Measurements from ENCODE around the gene MACROD2.
"Not testable (repeated sequence)": the region's sequence is repeated elsewhere in the genome, so short reads cannot be mapped to it uniquely, and the experiment has no call there.

The MACROD2 gene

GRCh38 chr20:15131176-15131575 lies 1135.9 kb downstream of the MACROD2 start:
- no peak for DNase-seq (ENCODE audit: low read depth, low spot score)
- Histone ChIP-seq H3K4me1 (ENCODE audit: insufficient read depth, insufficient read length) (no peaks in the 10 kb centered on the region), H3K9me3 (ENCODE audit: insufficient read depth, low read length) (no peaks in the 10 kb centered on the region), H3K36me3 (ENCODE audit: insufficient read depth, insufficient read length, low read length) (no peaks in the 10 kb centered on the region), H3K4me3 (ENCODE audit: insufficient read length, low read depth) (no peak overlapping the region), H3K9ac (ENCODE audit: insufficient read length, low read depth) (no peak overlapping the region), H3K27me3 (ENCODE audit: insufficient read depth, insufficient read length) (no peaks in the 10 kb centered on the region)
- no peak for TF ChIP-seq SUZ12 (IDR thresholded peaks at IDR 0.05; ENCODE audit: extremely low read depth, insufficient read depth, insufficient read length)
- no peak for TF ChIP-seq YY1 (IDR thresholded peaks at IDR 0.05; ENCODE audit: insufficient read depth, insufficient read length)
- no peak for TF ChIP-seq ZNF274 (IDR thresholded peaks at IDR 0.05; ENCODE audit: low read depth, low read length)

- no peaks in the 10 kb centered on the region for H3K9me3 ChIP-seq (ENCODE audit: insufficient read depth, low read length)
- no peak overlapping the region for H3K4me3 ChIP-seq (ENCODE audit: insufficient read length, low read depth)
- no peaks in the 10 kb centered on the region for H3K4me1 ChIP-seq (ENCODE audit: insufficient read depth, insufficient read length)
- no peaks in the 10 kb centered on the region for H3K27me3 ChIP-seq (ENCODE audit: insufficient read depth, insufficient read length)
- no peak for TF ChIP-seq ZNF274 (IDR thresholded peaks at IDR 0.05; ENCODE audit: low read depth, low read length)
- TF ChIP-seq SUZ12 (IDR thresholded peaks at IDR 0.05; ENCODE audit: extremely low read depth, insufficient read depth, insufficient read length), result no peak
- no peak for TF ChIP-seq YY1 (IDR thresholded peaks at IDR 0.05; ENCODE audit: insufficient read depth, insufficient read length)
- no peaks in the 10 kb centered on the region for H3K36me3 ChIP-seq (ENCODE audit: insufficient read depth, insufficient read length, low read length)
- DNase-seq (ENCODE audit: low read depth, low spot score), result no peak
- H3K9ac ChIP-seq (ENCODE audit: insufficient read length, low read depth), result no peak overlapping the region
These were observed 1143.3 kb downstream of the MACROD2 start for GRCh38 chr20:15138548-15139126.

- no peaks in the 10 kb centered on the region for H3K36me3 ChIP-seq (ENCODE audit: insufficient read depth, insufficient read length, low read length)
- H3K27me3 ChIP-seq (ENCODE audit: insufficient read depth, insufficient read length), result no peaks in the 10 kb centered on the region
- H3K4me1 ChIP-seq (ENCODE audit: insufficient read depth, insufficient read length), result no peaks in the 10 kb centered on the region
- DNase-seq (ENCODE audit: low read depth, low spot score), result no peak
- no peak overlapping the region for H3K4me3 ChIP-seq (ENCODE audit: insufficient read length, low read depth)
- H3K9ac ChIP-seq (ENCODE audit: insufficient read length, low read depth), result no peak overlapping the region
- no peak for TF ChIP-seq SUZ12 (IDR thresholded peaks at IDR 0.05; ENCODE audit: extremely low read depth, insufficient read depth, insufficient read length)
- H3K9me3 ChIP-seq (ENCODE audit: insufficient read depth, low read length), result no peaks in the 10 kb centered on the region
These were observed 1144.2 kb downstream of the MACROD2 start for GRCh38 chr20:15139522-15139921.

GRCh38 chr20:15140286-15140685 lies 1145.0 kb downstream of the MACROD2 start:
- no peak overlapping the region for H3K4me3 ChIP-seq (ENCODE audit: insufficient read length, low read depth)

GRCh38 chr20:15140940-15141339 lies 1145.6 kb downstream of the MACROD2 start:
- H3K4me3 ChIP-seq (ENCODE audit: insufficient read length, low read depth); H3K36me3 ChIP-seq (ENCODE audit: insufficient read depth, insufficient read length, low read length); H3K9me3 ChIP-seq (ENCODE audit: insufficient read depth, low read length); H3K27me3 ChIP-seq (ENCODE audit: insufficient read depth, insufficient read length); H3K9ac ChIP-seq (ENCODE audit: insufficient read length, low read depth); H3K4me1 ChIP-seq (ENCODE audit: insufficient read depth, insufficient read length); DNase-seq (ENCODE audit: low read depth, low spot score): not testable (repeated sequence)

More at GRCh38 chr20:15140286-15140685, 1145.0 kb downstream of the MACROD2 start:
- Histone ChIP-seq H3K36me3 (ENCODE audit: insufficient read depth, insufficient read length, low read length) (no peaks in the 10 kb centered on the region), H3K27me3 (ENCODE audit: insufficient read depth, insufficient read length) (no peaks in the 10 kb centered on the region), H3K9me3 (ENCODE audit: insufficient read depth, low read length) (no peaks in the 10 kb centered on the region), H3K9ac (ENCODE audit: insufficient read length, low read depth) (no peak overlapping the region), H3K4me1 (ENCODE audit: insufficient read depth, insufficient read length) (no peaks in the 10 kb centered on the region)
- TF ChIP-seq SUZ12 (IDR thresholded peaks at IDR 0.05; ENCODE audit: extremely low read depth, insufficient read depth, insufficient read length) (no peak), YY1 (IDR thresholded peaks at IDR 0.05; ENCODE audit: insufficient read depth, insufficient read length) (no peak), ZNF274 (IDR thresholded peaks at IDR 0.05; ENCODE audit: low read depth, low read length) (no peak)
- no peak for DNase-seq (ENCODE audit: low read depth, low spot score)

GRCh38 chr20:15141861-15142260 lies 1146.5 kb downstream of the MACROD2 start:
- no peak for TF ChIP-seq ZNF274 (IDR thresholded peaks at IDR 0.05; ENCODE audit: low read depth, low read length)
- no peak for TF ChIP-seq SUZ12 (IDR thresholded peaks at IDR 0.05; ENCODE audit: extremely low read depth, insufficient read depth, insufficient read length)
- no peak for TF ChIP-seq YY1 (IDR thresholded peaks at IDR 0.05; ENCODE audit: insufficient read depth, insufficient read length)
- no peak overlapping the region for H3K9ac ChIP-seq (ENCODE audit: insufficient read length, low read depth)
- no peak overlapping the region for H3K4me3 ChIP-seq (ENCODE audit: insufficient read length, low read depth)
- H3K9me3 ChIP-seq (ENCODE audit: insufficient read depth, low read length), result no peaks in the 10 kb centered on the region
- H3K36me3 ChIP-seq (ENCODE audit: insufficient read depth, insufficient read length, low read length), result no peaks in the 10 kb centered on the region
- H3K27me3 ChIP-seq (ENCODE audit: insufficient read depth, insufficient read length), result no peaks in the 10 kb centered on the region
- DNase-seq (ENCODE audit: low read depth, low spot score), result no peak
- no peaks in the 10 kb centered on the region for H3K4me1 ChIP-seq (ENCODE audit: insufficient read depth, insufficient read length)

GRCh38 chr20:15143478-15143877 lies 1148.2 kb downstream of the MACROD2 start:
- DNase-seq (ENCODE audit: low read depth, low spot score), result no peak
- no peak for TF ChIP-seq ZNF274 (IDR thresholded peaks at IDR 0.05; ENCODE audit: low read depth, low read length)
- TF ChIP-seq YY1 (IDR thresholded peaks at IDR 0.05; ENCODE audit: insufficient read depth, insufficient read length), result no peak
- TF ChIP-seq SUZ12 (IDR thresholded peaks at IDR 0.05; ENCODE audit: extremely low read depth, insufficient read depth, insufficient read length), result no peak
- Histone ChIP-seq H3K4me3 (ENCODE audit: insufficient read length, low read depth) (no peak overlapping the region), H3K4me1 (ENCODE audit: insufficient read depth, insufficient read length) (no peaks in the 10 kb centered on the region), H3K27me3 (ENCODE audit: insufficient read depth, insufficient read length) (no peaks in the 10 kb centered on the region), H3K9me3 (ENCODE audit: insufficient read depth, low read length) (no peaks in the 10 kb centered on the region), H3K36me3 (ENCODE audit: insufficient read depth, insufficient read length, low read length) (no peaks in the 10 kb centered on the region), H3K9ac (ENCODE audit: insufficient read length, low read depth) (no peak overlapping the region)

GRCh38 chr20:15144916-15145315 lies 1149.6 kb downstream of the MACROD2 start:
- no peak overlapping the region for H3K4me3 ChIP-seq (ENCODE audit: insufficient read length, low read depth)
- TF ChIP-seq YY1 (IDR thresholded peaks at IDR 0.05; ENCODE audit: insufficient read depth, insufficient read length) (no peak), ZNF274 (IDR thresholded peaks at IDR 0.05; ENCODE audit: low read depth, low read length) (no peak), SUZ12 (IDR thresholded peaks at IDR 0.05; ENCODE audit: extremely low read depth, insufficient read depth, insufficient read length) (no peak)
- no peak overlapping the region for H3K9ac ChIP-seq (ENCODE audit: insufficient read length, low read depth)
- DNase-seq (ENCODE audit: low read depth, low spot score), result no peak
- H3K9me3 ChIP-seq (ENCODE audit: insufficient read depth, low read length), result no peaks in the 10 kb centered on the region
- H3K36me3 ChIP-seq (ENCODE audit: insufficient read depth, insufficient read length, low read length), result no peaks in the 10 kb centered on the region
- no peaks in the 10 kb centered on the region for H3K27me3 ChIP-seq (ENCODE audit: insufficient read depth, insufficient read length)
- no peaks in the 10 kb centered on the region for H3K4me1 ChIP-seq (ENCODE audit: insufficient read depth, insufficient read length)
